SK-N-SH treated with all-trans-retinoic acid at 6 μM for 48 hours (cell line): ENCODE data around the gene BACH2.
"Not testable (repeated sequence)": the region's sequence is repeated elsewhere in the genome, so short reads cannot be mapped to it uniquely, and the experiment has no call there.

Source experiments
- ATAC-seq: fragments of 200-7000 bp; cut with Tn5 transposase; 3 replicates; pipeline ENCODE4 v1.9.1; 2020; ENCODE audit warnings: mild to moderate bottlenecking, moderate library complexity
- ARNTL ChIP-seq: fragments of 450-650 bp; formaldehyde crosslinking; IDR thresholded peaks from 2 replicates; pipeline ENCODE4 v1.5.0; 2020; ENCODE audit warnings: low read depth, mild to moderate bottlenecking, moderate library complexity, borderline replicate concordance
- BACH2 ChIP-seq: fragments of 250-450 bp; sonication (Bioruptor Pico); IDR thresholded peaks from 2 replicates; pipeline ENCODE4 v1.9.0; 2021; ENCODE audit warnings: mild to moderate bottlenecking, borderline replicate concordance
- CREB5 ChIP-seq: fragments of 250-450 bp; sonication (Bioruptor Pico); IDR thresholded peaks from 2 replicates; pipeline ENCODE4 v1.5.1; 2020; ENCODE audit warnings: low read depth, mild to moderate bottlenecking, moderate library complexity
- CSDC2 ChIP-seq: fragments of 250-450 bp; sonication (Bioruptor Pico); IDR thresholded peaks from 2 replicates; pipeline ENCODE4 v1.5.0; 2020; ENCODE audit warnings: mild to moderate bottlenecking, moderate library complexity
- ESRRG ChIP-seq: fragments of 250-450 bp; sonication (Bioruptor Pico); IDR thresholded peaks from 2 replicates; pipeline ENCODE4 v1.6.1; 2021; ENCODE audit warnings: mild to moderate bottlenecking
- GLIS3 ChIP-seq: fragments of 250-450 bp; sonication (Bioruptor Pico); IDR thresholded peaks from 2 replicates; pipeline ENCODE4 v1.5.0; 2020; ENCODE audit warnings: mild to moderate bottlenecking, moderate library complexity
- ISL1 ChIP-seq: fragments of 250-450 bp; sonication (Bioruptor Pico); IDR thresholded peaks from 2 replicates; pipeline ENCODE4 v2.1.2; 2022; ENCODE audit warnings: mild to moderate bottlenecking, moderate library complexity
- OSR1 ChIP-seq: fragments of 250-450 bp; sonication (Bioruptor Pico); IDR thresholded peaks from 2 replicates; pipeline ENCODE4 v1.8.0; 2022; ENCODE audit warnings: moderate library complexity, mild to moderate bottlenecking, inconsistent platforms
- PATZ1 ChIP-seq: fragments of 250-450 bp; sonication (Bioruptor Pico); IDR thresholded peaks from 2 replicates; pipeline ENCODE4 v1.8.0; 2020; ENCODE audit warnings: mild to moderate bottlenecking, moderate library complexity, borderline replicate concordance
- POU6F1 ChIP-seq: fragments of 250-450 bp; sonication (Bioruptor Pico); IDR thresholded peaks from 2 replicates; pipeline ENCODE4 v1.8.0; 2021; ENCODE audit warnings: low read depth, mild to moderate bottlenecking, moderate library complexity, borderline replicate concordance
- PPARA ChIP-seq: fragments of 250-450 bp; sonication (Bioruptor Pico); IDR thresholded peaks from 2 replicates; pipeline ENCODE4 v1.5.0; 2020; ENCODE audit warnings: mild to moderate bottlenecking, borderline replicate concordance
- RARB ChIP-seq: fragments of 250-450 bp; sonication (Bioruptor Pico); IDR thresholded peaks from 2 replicates; pipeline ENCODE4 v1.8.0; 2021; ENCODE audit warnings: mild to moderate bottlenecking, moderate library complexity
- SNAI2 ChIP-seq: fragments of 250-450 bp; sonication (Bioruptor Pico); IDR thresholded peaks from 2 replicates; pipeline ENCODE4 v1.5.0; 2020; ENCODE audit warnings: mild to moderate bottlenecking, moderate library complexity
- TOX ChIP-seq: fragments of 250-450 bp; sonication (Bioruptor Pico); IDR thresholded peaks from 2 replicates; pipeline ENCODE4 v1.8.0; 2021; ENCODE audit warnings: mild to moderate bottlenecking, moderate library complexity, borderline replicate concordance
- TSHZ2 ChIP-seq: fragments of 250-450 bp; sonication (Bioruptor Pico); IDR thresholded peaks from 2 replicates; pipeline ENCODE4 v1.5.0; 2020; ENCODE audit warnings: mild to moderate bottlenecking, moderate library complexity
- ZC3H10 ChIP-seq: fragments of 250-450 bp; sonication (Bioruptor Pico); IDR thresholded peaks from 2 replicates; pipeline ENCODE4 v1.5.1; 2021; ENCODE audit warnings: mild to moderate bottlenecking, moderate library complexity
- ZFP3 ChIP-seq: fragments of 250-450 bp; sonication (Bioruptor Pico); IDR thresholded peaks from 2 replicates; pipeline ENCODE4 v1.5.0; 2020; ENCODE audit warnings: mild to moderate bottlenecking, moderate library complexity
- ZFP30 ChIP-seq: fragments of 450-650 bp; formaldehyde crosslinking; IDR thresholded peaks from 2 replicates; pipeline ENCODE4 v1.5.0; 2022; ENCODE audit warnings: mild to moderate bottlenecking, moderate library complexity
- ZNF565 ChIP-seq: fragments of 450-650 bp; formaldehyde crosslinking; conservative IDR thresholded peaks from 2 replicates; pipeline ENCODE4 v1.5.0; 2020; ENCODE audit warnings: low read depth, mild to moderate bottlenecking, moderate library complexity
- ZNF70 ChIP-seq: fragments of 450-650 bp; formaldehyde crosslinking; IDR thresholded peaks from 2 replicates; pipeline ENCODE4 v1.5.0; 2020; ENCODE audit warnings: mild to moderate bottlenecking, moderate library complexity
- ZNF8 ChIP-seq: fragments of 450-650 bp; formaldehyde crosslinking; IDR thresholded peaks from 2 replicates; pipeline ENCODE4 v1.5.0; 2020; ENCODE audit warnings: mild to moderate bottlenecking, moderate library complexity

BACH2 gene

DNA sequence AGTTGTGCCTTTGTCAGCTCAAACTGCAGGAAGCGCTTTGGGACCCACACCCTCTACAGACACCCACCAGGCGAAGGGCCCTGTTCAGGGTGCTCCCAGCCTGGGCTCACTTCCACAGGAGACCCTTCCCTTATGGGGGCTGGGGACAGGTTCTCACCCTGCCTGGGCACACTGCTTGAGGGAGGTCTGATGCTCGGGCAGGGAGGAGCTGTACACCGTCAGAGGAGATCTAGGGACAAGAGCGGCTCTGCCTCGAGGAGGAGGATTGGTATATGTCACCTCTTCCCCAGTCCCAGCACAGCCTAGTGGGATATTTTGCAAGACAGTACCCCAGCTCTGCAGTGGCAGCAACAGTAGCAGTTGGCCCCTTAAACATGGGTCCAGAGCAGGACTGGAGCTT, 375.4 kb downstream of the BACH2 start:
- no peak for TF ChIP-seq OSR1 (CRISPR knock-in tag)
- no peak for ATAC-seq

DNA sequence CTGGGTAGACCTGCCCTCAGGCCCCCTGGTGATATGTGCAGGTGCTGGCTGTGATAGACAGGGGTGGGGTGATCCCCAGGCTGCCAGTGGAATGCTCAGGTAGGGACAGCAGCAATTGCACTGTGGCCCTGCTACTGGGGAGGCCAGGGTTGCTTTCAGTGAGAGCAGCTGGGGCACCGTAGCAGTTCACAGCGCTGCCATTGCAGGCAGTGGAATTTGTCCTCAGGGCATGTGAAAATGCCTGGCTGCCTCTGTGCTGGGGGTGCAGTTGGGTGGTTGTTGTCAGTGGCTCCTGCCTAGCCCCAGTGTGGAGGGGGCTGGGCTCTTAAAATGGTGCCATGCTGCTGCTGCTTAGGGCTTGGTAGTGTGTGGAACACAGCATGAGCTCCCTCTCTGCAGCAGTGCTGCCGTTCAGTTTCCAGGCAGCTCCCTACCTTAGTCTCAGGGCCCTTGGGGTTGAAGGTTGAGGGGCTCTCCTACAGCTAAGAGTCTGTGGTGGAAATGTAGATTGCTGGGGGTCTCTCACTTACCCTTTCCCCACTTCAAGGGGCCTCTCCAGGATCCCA, 378.8 kb downstream of the BACH2 start:
- TF ChIP-seq ZFP3 (CRISPR knock-in tag) (no peak), OSR1 (CRISPR knock-in tag) (no peak), PPARA (CRISPR knock-in tag) (no peak), BACH2 (no peak), ZC3H10 (CRISPR knock-in tag) (no peak), ZNF8 (no peak), TSHZ2 (no peak)
- TF ChIP-seq, all 23 proteins: peak for 0
- ATAC-seq = no peak

DNA sequence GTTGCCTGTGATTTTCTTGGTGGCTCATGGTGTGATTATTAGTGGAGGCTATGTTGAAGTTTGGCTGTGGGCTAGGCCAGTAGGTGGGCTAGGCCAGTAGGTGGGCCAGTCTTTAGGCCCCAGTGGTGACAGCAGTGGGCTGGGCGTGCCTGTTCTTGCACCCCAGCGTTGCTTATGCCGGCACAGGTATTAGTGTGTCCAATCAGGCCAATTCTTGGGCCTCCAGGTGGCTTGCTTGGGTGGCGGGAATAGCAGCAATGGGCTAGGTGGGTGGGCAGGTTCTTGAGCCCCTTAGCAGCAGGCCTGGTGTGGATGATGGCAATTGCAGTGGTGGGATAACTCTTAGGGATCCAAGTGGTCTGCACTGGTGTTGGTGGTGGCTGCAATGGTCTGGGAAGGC, 379.4 kb downstream of the BACH2 start:
- TF ChIP-seq POU6F1 = no peak
- no peak for TF ChIP-seq RARB
- no peak for TF ChIP-seq SNAI2
- TF ChIP-seq ISL1 (CRISPR knock-in tag) = no peak
- TF ChIP-seq, all 23 proteins: peak for 0
- ATAC-seq = no peak

DNA sequence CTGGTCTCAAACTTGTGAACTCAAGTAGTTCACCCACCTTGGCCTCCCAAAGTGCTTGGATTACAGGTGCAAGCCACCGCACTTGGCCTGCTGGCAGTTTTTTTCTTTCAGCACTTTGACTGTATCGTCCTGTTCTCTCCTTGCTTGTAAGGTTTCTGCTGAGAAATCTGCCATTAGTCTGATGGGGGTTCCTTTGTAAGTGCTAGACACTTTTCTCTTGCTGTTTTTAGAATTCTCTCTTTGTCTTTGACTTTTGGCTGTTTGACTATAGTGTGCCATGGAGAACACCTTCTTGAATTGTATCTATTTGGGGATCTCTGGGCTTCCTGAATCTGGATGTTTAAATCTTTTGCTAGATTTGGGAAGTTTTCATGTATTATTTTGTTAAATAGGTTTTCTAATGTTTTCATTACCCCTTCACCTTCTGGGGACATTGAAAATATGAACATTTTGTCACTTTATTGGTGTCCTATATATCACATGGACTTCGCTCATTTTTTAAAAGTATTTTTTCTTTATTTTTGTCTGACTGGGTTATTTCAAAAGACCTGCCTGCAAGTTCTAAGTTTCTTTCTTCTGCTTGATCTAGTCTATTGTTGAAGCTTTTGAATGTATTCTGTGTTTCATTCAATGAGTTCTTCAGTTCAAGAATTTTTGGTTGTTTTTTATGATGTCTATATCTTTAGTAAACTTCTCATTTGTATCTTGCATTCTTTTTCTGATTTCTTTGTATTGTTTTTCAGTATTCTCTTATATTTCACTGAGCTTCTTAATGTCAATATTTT, 380.3 kb downstream of the BACH2 start:
- TF ChIP-seq ZNF8 (no peak), ZNF70 (CRISPR knock-in tag) (no peak)
- ATAC-seq = no peak

DNA sequence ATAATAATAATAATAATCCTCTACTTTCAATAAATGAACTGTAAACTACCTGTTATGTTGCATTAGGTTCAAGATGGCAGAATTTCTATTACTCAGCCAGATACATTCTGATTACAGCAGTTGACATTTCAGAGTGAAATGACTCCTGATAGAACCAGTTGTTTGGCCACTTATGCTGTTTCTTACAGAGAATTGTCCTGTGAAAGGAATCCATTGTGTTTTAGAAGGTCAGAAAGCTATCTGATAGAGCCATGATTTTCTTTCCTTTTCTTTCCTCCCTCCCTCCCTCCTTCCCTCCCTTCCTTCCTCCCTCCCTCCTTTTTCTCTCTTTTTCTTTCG, 385.8 kb downstream of the BACH2 start:
- TF ChIP-seq SNAI2 = no peak
- no peak for TF ChIP-seq CSDC2 (CRISPR knock-in tag)
- no peak for TF ChIP-seq OSR1 (CRISPR knock-in tag)
- no peak for TF ChIP-seq ZNF70 (CRISPR knock-in tag)
- TF ChIP-seq RARB = no peak
- no peak for TF ChIP-seq GLIS3 (CRISPR knock-in tag)
- no peak for TF ChIP-seq ZFP3 (CRISPR knock-in tag)
- no peak for TF ChIP-seq POU6F1
- no peak for TF ChIP-seq ZFP30 (CRISPR knock-in tag)
- TF ChIP-seq ISL1 (CRISPR knock-in tag) = no peak
- no peak for TF ChIP-seq PATZ1 (CRISPR knock-in tag)
- TF ChIP-seq CREB5 (CRISPR knock-in tag) = no peak
- TF ChIP-seq ESRRG = no peak
- TF ChIP-seq TOX = no peak
- TF ChIP-seq PPARA (CRISPR knock-in tag) = no peak
- no peak for TF ChIP-seq ZNF8
- TF ChIP-seq ZNF565 (CRISPR knock-in tag) = no peak
- TF ChIP-seq ZC3H10 (CRISPR knock-in tag) = no peak
- no peak for TF ChIP-seq BACH2
- TF ChIP-seq ARNTL (CRISPR knock-in tag) = no peak
- no peak for ATAC-seq

DNA sequence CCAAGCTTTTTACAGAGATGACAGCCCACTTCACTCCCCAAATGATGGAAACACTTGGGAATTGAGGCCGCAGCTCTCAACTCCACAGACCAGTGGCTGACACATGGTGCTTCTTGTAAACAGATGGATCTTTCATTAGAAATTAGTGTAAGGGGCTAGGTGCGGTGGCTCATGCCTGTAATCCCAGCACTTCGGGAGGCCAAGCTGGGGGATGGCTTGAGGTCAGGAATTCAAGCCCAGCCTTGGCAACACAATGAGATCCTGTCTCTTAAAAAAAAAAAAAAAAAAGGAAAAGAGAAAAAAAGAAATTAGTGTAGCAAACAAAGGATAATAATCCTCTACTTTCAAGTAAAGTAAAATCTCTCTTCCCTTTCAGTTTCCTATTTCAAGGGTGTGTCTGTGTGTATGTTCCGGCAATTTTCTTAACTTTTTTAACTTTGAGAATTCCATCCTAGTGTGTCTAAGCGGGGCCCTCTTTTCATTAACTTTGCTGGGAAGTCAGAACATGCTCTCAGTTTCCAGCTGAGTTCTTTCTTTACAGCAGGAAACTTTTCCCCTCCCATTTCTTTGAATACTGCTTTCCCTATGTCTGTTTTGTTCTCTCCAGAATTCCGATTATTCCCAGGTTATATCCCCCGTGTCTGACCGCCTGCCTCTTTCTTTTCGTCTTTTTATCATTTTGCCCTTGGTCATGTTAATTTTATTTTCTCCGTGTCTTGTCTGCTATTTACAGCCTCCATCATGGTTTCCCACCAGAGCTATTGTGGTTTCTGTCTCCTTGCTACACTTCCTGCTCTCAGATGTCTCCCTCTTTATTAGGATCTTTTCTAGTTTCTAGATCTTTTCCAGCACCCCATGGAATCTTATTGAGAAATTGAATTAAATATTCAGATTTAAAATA, 386.4 kb downstream of the BACH2 start:
- not testable (repeated sequence) for ATAC-seq
